ENCODE measurements around the gene MROH8.

DNA sequence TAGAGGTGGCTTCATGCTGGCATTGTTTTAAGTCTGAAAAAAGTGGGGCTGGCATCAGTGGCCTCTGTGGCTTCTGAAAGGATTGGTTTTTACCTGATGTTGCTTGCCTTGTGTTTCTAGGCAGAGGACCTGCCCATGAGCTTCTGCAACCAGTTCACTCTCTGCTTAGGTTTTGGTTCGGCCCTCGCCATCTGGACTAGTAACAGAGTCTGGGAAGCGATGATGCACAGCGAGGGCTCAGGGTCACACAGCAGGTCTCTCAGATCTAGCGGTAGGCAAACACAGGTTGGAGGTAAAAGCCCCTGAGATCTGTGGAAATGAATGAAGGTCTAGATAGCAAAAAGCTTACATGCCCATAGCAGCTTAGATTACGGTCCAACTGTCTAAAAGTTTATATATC is 76.8 kb downstream of the MROH8 start:
- TF ChIP-seq, protein P1, sequence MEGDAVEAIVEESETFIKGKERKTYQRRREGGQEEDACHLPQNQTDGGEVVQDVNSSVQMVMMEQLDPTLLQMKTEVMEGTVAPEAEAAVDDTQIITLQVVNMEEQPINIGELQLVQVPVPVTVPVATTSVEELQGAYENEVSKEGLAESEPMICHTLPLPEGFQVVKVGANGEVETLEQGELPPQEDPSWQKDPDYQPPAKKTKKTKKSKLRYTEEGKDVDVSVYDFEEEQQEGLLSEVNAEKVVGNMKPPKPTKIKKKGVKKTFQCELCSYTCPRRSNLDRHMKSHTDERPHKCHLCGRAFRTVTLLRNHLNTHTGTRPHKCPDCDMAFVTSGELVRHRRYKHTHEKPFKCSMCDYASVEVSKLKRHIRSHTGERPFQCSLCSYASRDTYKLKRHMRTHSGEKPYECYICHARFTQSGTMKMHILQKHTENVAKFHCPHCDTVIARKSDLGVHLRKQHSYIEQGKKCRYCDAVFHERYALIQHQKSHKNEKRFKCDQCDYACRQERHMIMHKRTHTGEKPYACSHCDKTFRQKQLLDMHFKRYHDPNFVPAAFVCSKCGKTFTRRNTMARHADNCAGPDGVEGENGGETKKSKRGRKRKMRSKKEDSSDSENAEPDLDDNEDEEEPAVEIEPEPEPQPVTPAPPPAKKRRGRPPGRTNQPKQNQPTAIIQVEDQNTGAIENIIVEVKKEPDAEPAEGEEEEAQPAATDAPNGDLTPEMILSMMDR (IDR thresholded peaks at IDR 0.05; ENCODE audit: low read length): no peak
- no peak for TF ChIP-seq EZH2 (IDR thresholded peaks at IDR 0.05; ENCODE audit: borderline replicate concordance, low read length)

Data from OCI-LY1 (cell line).